ENCODE data around the gene SMIM35. TPM values are rescaled to one million over a fixed set of nuclear protein-coding genes. Genes with fewer than 3 reads are reported as not detected.

Gene SMIM35
- total and polyA plus RNA-seq, 2 donors (not counting 3 experiments of a cell fraction or from before 2014, with no cell fraction given), result not detected

DNA sequence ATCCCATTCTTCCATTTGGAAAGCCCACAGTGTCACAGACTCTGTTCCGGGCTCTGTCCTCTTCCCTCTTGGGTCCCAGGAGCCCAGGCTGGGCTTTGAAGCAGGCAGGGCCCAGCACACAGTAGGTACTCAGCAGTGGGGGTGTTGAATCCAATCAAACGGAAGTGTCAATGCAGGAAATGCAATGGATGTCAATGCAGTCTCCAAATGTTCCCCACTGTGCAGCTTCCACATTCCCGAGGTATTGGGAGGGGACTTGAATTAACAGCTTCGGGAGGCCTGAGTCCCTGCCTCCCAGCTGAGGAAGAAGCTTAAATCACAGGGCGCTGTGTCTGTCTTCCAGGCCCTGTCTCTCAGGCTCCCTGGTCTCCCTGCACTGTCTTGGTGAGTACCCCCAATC is 21.8 kb upstream of the SMIM35 start:
- Histone ChIP-seq H3K4me2 (ENCODE audit: insufficient read depth, low read length) (no peak overlapping the region), H3K9ac (replicated peaks; ENCODE audit: extremely low read depth, insufficient read depth, low read length) (no peak overlapping the region), H3K27me3 (ENCODE audit: control insufficient read depth in 2 of 2, insufficient read depth in 2 of 2, low read length in 2 of 2) (peaks cover 0 to 4% of the 10 kb centered on the region in 2 experiments), H4K20me1 (replicated peaks; ENCODE audit: control insufficient read depth, extremely low read depth, insufficient read depth, low read length) (no peaks in the 10 kb centered on the region), H3K79me2 (ENCODE audit: control insufficient read depth, insufficient read depth, low read length) (no peaks in the 10 kb centered on the region), H3K4me3 (replicated peaks in 1 of 3; ENCODE audit: insufficient read depth in 1 of 3, low read depth in 1 of 3, low read length in 3 of 3) (no peak overlapping the region), H3K4me1 (ENCODE audit: control insufficient read depth, extremely low read depth, insufficient read depth, low read length) (no peaks in the 10 kb centered on the region), H2AFZ (ENCODE audit: low read depth, low read length) (no peak overlapping the region), H3K9me1 (replicated peaks; ENCODE audit: control insufficient read depth, extremely low read depth, insufficient read depth, low read length) (no peaks in the 10 kb centered on the region), H3K9me3 (replicated peaks; ENCODE audit: control insufficient read depth, insufficient read depth, low read length) (no peaks in the 10 kb centered on the region), H3K36me3 (ENCODE audit: control insufficient read depth in 2 of 2, extremely low read depth in 1 of 2, insufficient read depth in 2 of 2, low read length in 2 of 2) (no peaks in the 10 kb centered on the region), H3K27ac (ENCODE audit: insufficient read depth, low read depth, low read length) (no peak overlapping the region)
- dilution Hi-C loops (cut with MboI; ENCODE audit: extremely low pct_ligation_motif_present, low sequenced_read_pairs), result no loop called here
- intact Hi-C loops (cut with micrococcal nuclease), result no loop called here
- DNase-seq (ENCODE audit: low read depth, low spot score) (no peak), FAIRE-seq (no peak)
- ChIA-PET CTCF (no interaction called here), POLR2A (no interaction called here)
- no TSS peak for BruUV-seq (replicated peaks)
- TF ChIP-seq POLR2A (IDR thresholded peaks at IDR 0.05; ENCODE audit: low read depth, low read length), result no peak
- TF ChIP-seq JUN (IDR thresholded peaks at IDR 0.05; ENCODE audit: borderline replicate concordance, insufficient read depth, insufficient read length, low read depth), result no peak
- no peak for TF ChIP-seq POLR2AphosphoS5 (IDR thresholded peaks at IDR 0.05; ENCODE audit: insufficient read depth, low read depth, low read length)
- TF ChIP-seq EZH2 (IDR thresholded peaks at IDR 0.05; ENCODE audit: borderline replicate concordance, low read depth, low read length, severe bottlenecking), result no peak

- CTCF ChIA-PET, result no interaction called here
- DNase-seq (ENCODE audit: low read depth, low spot score), result no peak
- dilution Hi-C loops (cut with MboI; ENCODE audit: extremely low pct_ligation_motif_present, low sequenced_read_pairs), result no loop called here
Measured at GRCh38 chr11:118106789-118107335, 20.1 kb upstream of the SMIM35 start.

More at GRCh38 chr11:118106789-118107335, 20.1 kb upstream of the SMIM35 start:
- H3K27me3 ChIP-seq (ENCODE audit: control insufficient read depth in 2 of 2, insufficient read depth in 2 of 2, low read length in 2 of 2), result peaks cover 0 to 4% of the 10 kb centered on the region in 2 experiments
- no peak overlapping the region for H3K9ac ChIP-seq (replicated peaks; ENCODE audit: extremely low read depth, insufficient read depth, low read length)
- H4K20me1 ChIP-seq (replicated peaks; ENCODE audit: control insufficient read depth, extremely low read depth, insufficient read depth, low read length), result no peaks in the 10 kb centered on the region
- no peak overlapping the region for H3K27ac ChIP-seq (ENCODE audit: insufficient read depth, low read depth, low read length)
- intact Hi-C loops (cut with micrococcal nuclease), result no loop called here
- H3K9me1 ChIP-seq (replicated peaks; ENCODE audit: control insufficient read depth, extremely low read depth, insufficient read depth, low read length), result no peaks in the 10 kb centered on the region
- no peak for FAIRE-seq
- H3K9me3 ChIP-seq (replicated peaks; ENCODE audit: control insufficient read depth, insufficient read depth, low read length), result no peaks in the 10 kb centered on the region
- H3K36me3 ChIP-seq (ENCODE audit: control insufficient read depth in 2 of 2, extremely low read depth in 1 of 2, insufficient read depth in 2 of 2, low read length in 2 of 2), result no peaks in the 10 kb centered on the region
- no peak overlapping the region for H3K4me3 ChIP-seq (replicated peaks in 1 of 3; ENCODE audit: insufficient read depth in 1 of 3, low read depth in 1 of 3, low read length in 3 of 3)
- no peak for TF ChIP-seq POLR2AphosphoS5 (IDR thresholded peaks at IDR 0.05; ENCODE audit: insufficient read depth, low read depth, low read length)
- TF ChIP-seq JUN (IDR thresholded peaks at IDR 0.05; ENCODE audit: borderline replicate concordance, insufficient read depth, insufficient read length, low read depth), result no peak
- TF ChIP-seq GATA2 (IDR thresholded peaks at IDR 0.05; ENCODE audit: insufficient read depth, insufficient read length, low read depth, low read length), result no peak
- TF ChIP-seq MYC (IDR thresholded peaks at IDR 0.05; ENCODE audit: low read depth, low read length), result no peak
- TF ChIP-seq CTCF (IDR thresholded peaks at IDR 0.05; ENCODE audit: extremely low read depth in 1 of 2, insufficient read depth in 1 of 2, low read depth in 1 of 2, low read length in 2 of 2), result no peak
- no TSS peak for BruUV-seq (replicated peaks)
- no peaks in the 10 kb centered on the region for H3K79me2 ChIP-seq (ENCODE audit: control insufficient read depth, insufficient read depth, low read length)
- H2AFZ ChIP-seq (ENCODE audit: low read depth, low read length), result no peak overlapping the region
- POLR2A ChIA-PET, result no interaction called here
- no peaks in the 10 kb centered on the region for H3K4me1 ChIP-seq (ENCODE audit: control insufficient read depth, extremely low read depth, insufficient read depth, low read length)
- no peak overlapping the region for H3K4me2 ChIP-seq (ENCODE audit: insufficient read depth, low read length)

Data from endothelial cell of umbilical vein (primary cell).